HFF-Myc (cell line): ENCODE measurements around the gene SP100.
A peak's percentile ranks its signal among the peaks of the same experiment; 100 is the strongest.
"Not testable (repeated sequence)": the region's sequence is repeated elsewhere in the genome, so short reads cannot be mapped to it uniquely, and the experiment has no call there.

ENCODE experiments used
- DNase-seq: peaks from one replicate; pipeline ENCODE4 v3.0.0-alpha.2; 2011; ENCODE audit warnings: low read depth; ENCODE audit errors: extremely low read depth
- H3K4me3 ChIP-seq: replicated peaks from 2 replicates; pipeline ENCODE4 v1.5.1; 2011; ENCODE audit warnings: low read depth, mild to moderate bottlenecking, control low read depth, low read length
- CTCF ChIP-seq: IDR thresholded peaks from 2 replicates; pipeline ENCODE4 v1.5.1; 2012; ENCODE audit warnings: mild to moderate bottlenecking, low read depth, low read length, control low read depth; ENCODE audit errors: missing control alignments

Gene SP100

DNA sequence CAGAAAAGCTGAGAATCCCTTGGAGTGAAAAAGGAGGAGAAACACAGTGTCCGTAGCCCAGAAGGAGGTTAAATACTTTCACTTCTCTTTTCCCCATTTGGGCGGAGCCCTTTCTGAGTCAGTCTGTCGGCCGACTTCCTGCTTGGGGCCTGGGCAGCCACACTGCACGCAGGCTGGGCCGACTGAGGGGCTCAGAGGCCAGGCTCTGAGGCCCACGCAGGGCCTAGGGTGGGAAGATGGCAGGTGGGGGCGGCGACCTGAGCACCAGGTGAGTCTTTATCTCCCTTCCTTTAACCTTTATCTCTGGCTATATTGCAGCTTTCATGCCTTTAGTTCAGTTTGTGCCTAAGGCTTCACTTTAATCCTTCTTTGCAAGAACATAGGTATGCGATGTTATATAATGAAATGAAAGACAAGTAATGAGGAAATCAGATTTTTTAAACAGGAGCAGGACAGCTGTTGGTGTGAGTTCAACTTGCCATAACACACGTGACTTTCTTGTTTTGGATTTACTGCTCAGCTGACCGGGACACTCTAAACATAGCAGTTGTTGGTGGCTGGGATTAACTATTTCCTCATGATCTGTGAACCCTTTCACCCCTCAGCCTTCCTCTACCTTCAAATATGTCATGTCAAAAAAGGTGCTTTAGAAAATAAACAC, at the start of gene SP100:
SP100 (plus strand) TSS at position 141 of the 661 bp plus-strand sequence; CDS start at position 237, 96 bp downstream.
- peak within 1 kb of the TSS; percentile 59 for H3K4me3 ChIP-seq

GRCh38 chr2:230382108-230382507, 33.9 kb upstream of the SP100 start:
- no peak overlapping the region for H3K4me3 ChIP-seq
- DNase-seq, result no peak
- no peak for TF ChIP-seq CTCF

More for the DNA sequence above, at the start of gene SP100:
- no peak for TF ChIP-seq CTCF
- no peak for DNase-seq

- no peak overlapping the region for H3K4me3 ChIP-seq
- no peak for DNase-seq
- TF ChIP-seq CTCF, result no peak
These were observed 32.5 kb upstream of the SP100 start for GRCh38 chr2:230383453-230383852.

GRCh38 chr2:230384986-230385385, 31.0 kb upstream of the SP100 start:
- H3K4me3 ChIP-seq, result no peak overlapping the region
- TF ChIP-seq CTCF, result no peak
- no peak for DNase-seq

- H3K4me3 ChIP-seq, result no peak overlapping the region
- TF ChIP-seq CTCF, result no peak
- DNase-seq, result no peak
These were observed 21.7 kb upstream of the SP100 start for GRCh38 chr2:230394301-230394700.

GRCh38 chr2:230398698-230399097, 17.3 kb upstream of the SP100 start:
- H3K4me3 ChIP-seq, DNase-seq: not testable (repeated sequence)

GRCh38 chr2:230400041-230400440, 16.0 kb upstream of the SP100 start:
- no peak for TF ChIP-seq CTCF
- DNase-seq, result no peak
- no peak overlapping the region for H3K4me3 ChIP-seq
